CD4-positive, alpha-beta T cell treated with Interferon alpha-2 for 1 hour (primary cell): Measurements from ENCODE around the gene CATSPER3.
"Not testable (repeated sequence)": the region's sequence is repeated elsewhere in the genome, so short reads cannot be mapped to it uniquely, and the experiment has no call there.

ENCODE experiments used
- DNase-seq, 2 donors: peaks; one replicate each; pipeline ENCODE4 v3.0.0-alpha.2; 2020 to 2022

The CATSPER3 gene

DNA sequence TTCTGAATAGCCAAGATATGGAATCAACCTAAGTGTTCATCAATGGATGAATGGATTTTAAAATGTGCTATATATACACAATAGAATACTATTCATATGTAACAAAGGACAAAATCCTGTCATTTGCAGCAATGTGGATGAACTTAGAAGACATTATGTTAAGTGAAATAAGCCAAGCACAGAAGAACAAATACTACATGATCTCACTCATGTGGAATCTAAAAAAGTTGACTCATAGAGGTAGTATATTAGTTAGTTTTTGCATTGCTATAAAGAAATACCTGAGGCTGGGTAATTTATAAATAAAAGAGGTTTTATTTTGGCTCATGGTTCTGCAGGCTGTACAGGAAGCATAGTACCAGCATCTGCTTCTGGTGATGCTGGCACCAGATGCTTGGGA is 8.1 kb downstream of the CATSPER3 start:
- no peak for DNase-seq

- DNase-seq = no peak
Observed at GRCh38 chr5:134976841-134977240, 9.1 kb downstream of the CATSPER3 start.

DNA sequence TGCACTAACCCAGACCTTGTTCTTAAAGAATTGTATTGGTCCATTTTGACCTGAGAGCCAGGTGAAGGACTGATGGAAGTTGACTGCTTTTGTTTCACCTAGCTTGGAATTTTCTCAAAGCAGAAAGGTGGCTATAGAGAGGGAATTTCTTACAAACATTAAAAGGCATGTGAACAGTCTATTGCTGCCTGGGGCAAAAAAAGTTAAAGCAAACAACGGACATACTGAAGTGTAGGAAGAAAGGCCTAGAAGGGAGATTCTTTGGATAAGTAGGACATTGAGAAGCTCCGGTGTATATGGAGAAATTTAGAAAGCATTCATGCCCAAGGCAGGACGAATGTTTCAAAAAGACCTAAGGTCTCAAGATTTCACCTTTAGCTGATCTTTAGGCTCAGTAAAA is 11.7 kb downstream of the CATSPER3 start:
- DNase-seq = no peak

DNA sequence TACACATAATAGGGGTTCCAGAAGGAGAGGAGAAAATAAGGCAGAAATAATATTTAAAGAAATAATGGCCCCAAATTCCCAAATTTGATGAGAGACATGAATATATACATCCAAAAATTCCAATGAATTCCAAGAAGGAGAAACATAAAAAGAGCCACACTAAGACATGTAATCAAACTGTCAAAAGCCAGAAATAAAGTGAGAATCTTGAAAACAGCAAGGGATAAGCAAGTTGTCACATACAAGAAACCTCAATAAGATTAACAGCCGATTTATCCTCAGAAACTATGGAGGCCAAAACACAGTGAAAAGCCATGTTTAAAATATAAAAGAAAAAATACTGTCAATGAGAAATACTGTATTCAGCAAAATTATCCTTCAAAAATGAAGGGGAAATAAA is 14.5 kb downstream of the CATSPER3 start:
- DNase-seq = no peak

- no peak for DNase-seq
Observed at GRCh38 chr5:134989266-134989830, 21.6 kb downstream of the CATSPER3 start.

DNA sequence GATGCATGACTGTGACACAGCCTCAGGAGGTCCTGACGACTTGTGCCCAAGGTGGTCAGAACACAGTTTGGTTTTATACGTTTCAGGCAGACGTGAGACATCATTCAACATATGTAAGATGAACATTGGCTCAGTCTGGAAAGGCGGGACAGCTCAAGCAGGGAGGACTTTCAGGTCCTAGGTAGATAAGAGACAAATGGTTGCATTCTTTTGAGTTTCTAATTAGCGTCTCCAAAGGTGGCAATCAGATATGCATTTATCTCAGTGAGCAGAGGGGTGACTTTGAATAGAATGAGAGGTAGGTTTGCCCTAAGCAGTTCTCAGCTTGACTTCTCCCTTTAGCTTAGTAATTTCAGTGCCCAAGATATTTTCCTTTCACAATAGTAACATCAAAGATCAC is 22.5 kb downstream of the CATSPER3 start:
- not testable (repeated sequence) for DNase-seq

- DNase-seq = no peak
Observed at GRCh38 chr5:134992148-134992547, 24.4 kb downstream of the CATSPER3 start.

DNA sequence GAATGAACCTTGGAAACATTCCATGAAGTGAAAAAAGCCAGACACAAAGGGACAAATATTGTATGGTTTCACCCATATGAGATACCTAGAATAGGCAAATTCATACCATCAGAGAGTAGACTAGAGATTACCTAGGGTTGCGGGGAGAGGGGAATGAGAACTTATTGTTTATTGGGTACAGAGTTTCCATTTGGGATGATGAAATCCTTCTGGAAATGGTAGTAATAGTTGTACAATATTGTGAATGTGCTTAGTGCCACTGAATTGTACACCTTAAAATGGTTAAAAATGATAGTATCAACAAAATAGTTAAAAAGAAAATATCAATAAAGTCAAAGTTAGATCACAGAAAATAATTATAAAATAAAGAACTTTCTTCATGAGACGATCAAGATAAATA is 25.5 kb downstream of the CATSPER3 start:
- DNase-seq = no peak

DNA sequence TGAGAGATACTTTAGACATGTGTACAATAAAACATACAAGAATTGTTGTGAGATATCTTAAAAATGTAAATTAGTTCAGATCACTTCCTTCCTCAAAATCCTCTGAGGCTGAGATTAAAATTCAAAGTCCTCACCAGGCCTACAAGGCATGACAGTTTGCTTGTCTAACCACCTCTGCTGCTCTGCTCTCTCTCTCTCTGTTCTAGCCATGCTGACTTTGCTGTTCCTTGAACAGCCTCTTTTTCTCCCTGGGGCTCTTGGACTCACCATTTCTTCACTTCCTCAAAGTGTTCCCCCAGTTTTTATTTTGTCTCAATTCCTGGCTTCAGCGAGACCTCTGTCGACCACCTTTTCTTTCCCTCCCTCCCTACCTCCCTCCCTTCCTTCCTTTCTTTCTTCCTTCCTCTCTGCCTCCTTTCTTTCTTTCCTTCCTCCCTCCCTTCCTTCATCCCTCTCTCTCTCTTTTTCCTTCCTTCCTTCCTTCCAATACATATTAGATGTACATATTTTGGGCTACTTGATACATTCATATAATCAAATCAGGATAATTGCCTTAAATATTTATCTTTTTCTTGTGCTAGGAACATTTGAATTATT is 27.0 kb downstream of the CATSPER3 start:
- no peak for DNase-seq

- DNase-seq = no peak
Observed at GRCh38 chr5:134995850-134996402, 28.2 kb downstream of the CATSPER3 start.

- DNase-seq = no peak
Observed at GRCh38 chr5:134997015-134997414, 29.3 kb downstream of the CATSPER3 start.

GRCh38 chr5:134998068-134998467 is 30.4 kb downstream of the CATSPER3 start:
- DNase-seq = not testable (repeated sequence)

- no peak for DNase-seq
Observed at GRCh38 chr5:135004376-135004775, 36.7 kb downstream of the CATSPER3 start.

DNA sequence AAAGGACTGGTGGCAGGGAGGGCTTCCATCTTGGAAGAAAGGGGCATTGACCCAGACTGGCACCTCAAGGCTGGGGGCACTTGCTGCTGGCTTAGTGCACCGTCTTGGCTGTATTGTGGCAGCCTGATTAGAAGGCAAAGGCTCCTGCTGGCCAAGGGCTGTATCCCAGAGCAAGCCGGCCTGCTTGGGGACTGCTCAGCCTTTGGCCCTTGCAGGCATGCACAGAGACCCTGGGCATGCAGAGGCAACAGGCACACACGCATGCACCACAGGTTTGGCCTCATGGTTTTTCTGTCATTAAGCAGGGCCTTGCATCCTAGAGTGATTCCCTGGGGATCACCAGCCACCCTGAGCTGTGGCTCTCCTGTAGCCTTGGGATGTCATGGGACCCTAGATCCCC is 37.4 kb downstream of the CATSPER3 start:
- DNase-seq = no peak

DNA sequence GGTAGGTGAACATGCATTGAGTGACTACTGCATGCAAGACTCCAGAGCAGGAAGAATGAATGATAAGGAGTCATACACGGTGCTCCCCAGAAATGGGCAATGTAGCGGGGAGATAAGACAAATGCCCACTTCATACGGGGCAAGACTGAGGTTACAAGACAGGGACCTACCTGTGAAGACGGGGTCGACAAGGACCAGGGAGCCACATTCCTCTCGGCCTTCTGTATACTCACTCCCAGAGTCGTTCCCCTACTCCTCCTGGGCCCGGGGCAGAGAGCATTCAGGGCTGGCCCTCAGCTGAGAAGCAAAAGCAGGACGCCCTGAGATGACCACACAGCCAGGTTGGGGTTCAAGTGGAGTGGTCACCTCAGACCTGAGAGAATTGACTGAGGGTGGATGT is 39.6 kb downstream of the CATSPER3 start:
- DNase-seq = no peak

- no peak for DNase-seq
Observed at GRCh38 chr5:135007749-135008363, 40.1 kb downstream of the CATSPER3 start.

GRCh38 chr5:135008556-135008955 is 40.8 kb downstream of the CATSPER3 start:
- no peak for DNase-seq

- DNase-seq = no peak
Observed at GRCh38 chr5:135008981-135009735, 41.5 kb downstream of the CATSPER3 start.

DNA sequence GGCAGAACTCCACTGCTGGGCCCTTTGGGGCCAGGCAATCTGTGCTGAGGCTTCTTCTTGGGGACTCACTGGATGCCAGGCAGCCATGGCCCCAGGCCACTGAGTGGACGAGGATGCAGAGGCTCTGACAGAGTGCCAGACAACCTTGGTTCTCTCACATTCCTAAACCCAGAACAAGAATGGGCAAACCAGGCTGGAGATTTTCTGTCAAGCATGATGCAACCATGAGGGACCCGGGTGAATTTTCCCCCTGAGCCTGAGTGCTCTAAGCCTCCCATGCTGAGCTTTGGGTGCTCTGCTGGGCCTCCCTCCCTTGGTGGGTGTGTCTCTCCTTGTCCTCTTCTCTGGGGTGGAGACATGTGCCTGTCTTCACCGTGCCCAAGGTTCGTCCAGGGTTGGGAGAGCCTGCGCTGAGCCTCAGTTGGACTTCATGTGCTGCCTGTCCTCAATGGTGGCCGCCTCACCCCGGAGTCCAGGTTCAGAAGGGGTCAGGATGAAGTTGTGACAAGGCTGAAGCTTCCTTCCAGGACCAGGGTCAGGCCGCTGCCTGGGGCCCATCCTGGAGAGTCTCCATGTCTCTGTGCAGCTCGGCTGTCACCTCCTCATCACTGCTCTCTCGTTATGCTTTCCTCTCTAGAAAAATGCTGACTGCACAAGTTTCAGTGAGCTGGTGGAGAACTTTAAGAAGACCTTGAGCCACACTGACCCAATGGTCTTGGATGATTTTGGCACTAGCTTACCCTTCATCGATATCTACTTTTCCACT is 42.2 kb downstream of the CATSPER3 start:
- DNase-seq = no peak

DNA sequence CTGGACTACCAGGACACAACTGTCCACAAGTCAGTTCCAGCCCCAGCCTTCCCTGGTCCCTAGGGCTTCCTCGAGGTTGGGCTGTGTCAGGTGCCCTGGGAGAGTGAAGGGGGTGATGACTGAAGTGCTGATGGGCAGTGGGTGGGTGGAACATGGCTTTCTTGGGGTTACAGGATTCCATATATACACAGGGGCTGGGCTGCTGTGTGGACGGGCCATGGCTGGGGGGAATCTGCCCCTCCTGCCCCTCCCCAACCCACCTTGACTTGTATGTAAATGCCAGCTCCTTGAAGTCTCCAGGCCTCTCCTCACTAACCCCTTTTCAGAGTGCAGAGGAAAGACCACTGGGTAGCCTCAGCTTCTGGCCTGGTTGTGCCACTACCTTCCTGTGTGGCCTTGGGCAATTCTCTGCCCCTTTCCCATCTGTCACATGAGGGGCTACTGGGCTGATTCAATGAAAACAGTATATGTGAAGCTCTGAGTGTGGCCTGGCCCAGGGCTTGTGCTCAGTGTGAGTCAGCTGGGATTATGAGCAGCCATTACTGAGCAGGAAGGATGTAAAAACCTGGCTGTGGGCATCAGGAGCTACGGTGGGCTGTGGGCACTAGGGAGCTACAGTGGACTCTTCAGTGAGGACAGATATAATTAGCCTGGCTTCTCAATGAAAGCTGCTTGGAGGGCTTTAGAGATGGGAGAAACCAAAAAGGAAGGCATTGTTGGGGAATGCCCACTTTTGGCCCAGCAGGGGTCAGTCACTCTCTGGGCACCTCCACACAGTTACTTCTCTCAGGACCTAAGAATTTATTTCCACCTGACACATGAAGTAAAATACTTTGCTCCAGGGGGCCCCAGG is 43.0 kb downstream of the CATSPER3 start:
- DNase-seq = no peak

- no peak for DNase-seq
Observed at GRCh38 chr5:135011355-135012032, 43.8 kb downstream of the CATSPER3 start.
